Activated naive CD4-positive, alpha-beta T cell treated with anti-CD3 and anti-CD28 coated beads, Interleukin-2, amount 50 U/mL, for 24 hours (primary cell): Measurements from ENCODE around the gene GPRC5D.

Source experiments
- H3K27ac Mint-ChIP-seq: one replicate; pipeline ENCODE4 v1.8.0; 2021; ENCODE audit warnings: mild to moderate bottlenecking, mixed read lengths
- H3K27me3 Mint-ChIP-seq: one replicate; pipeline ENCODE4 v1.8.0; 2021; ENCODE audit warnings: mixed read lengths
- H3K36me3 Mint-ChIP-seq: one replicate; pipeline ENCODE4 v1.8.0; 2021; ENCODE audit warnings: mixed read lengths
- H3K4me1 Mint-ChIP-seq: one replicate; pipeline ENCODE4 v1.8.0; 2021; ENCODE audit warnings: mixed read lengths
- H3K4me3 Mint-ChIP-seq: one replicate; pipeline ENCODE4 v1.8.0; 2021; ENCODE audit warnings: mild to moderate bottlenecking, mixed read lengths
- H3K9me3 Mint-ChIP-seq: one replicate; pipeline ENCODE4 v1.8.0; 2021; ENCODE audit warnings: mixed read lengths

The GPRC5D gene

GRCh38 chr12:12909228-12909994 is 42.6 kb downstream of the GPRC5D start:
- no peak overlapping the region for H3K4me3 Mint-ChIP-seq
- peak overlapping the region; percentile 86 for H3K27ac Mint-ChIP-seq
- H3K36me3 Mint-ChIP-seq, result no peaks in the 10 kb centered on the region
- H3K4me1 Mint-ChIP-seq, result peaks cover 24% of the 10 kb centered on the region
- H3K9me3 Mint-ChIP-seq, result no peaks in the 10 kb centered on the region
- no peaks in the 10 kb centered on the region for H3K27me3 Mint-ChIP-seq

GRCh38 chr12:12908711-12909110 is 43.3 kb downstream of the GPRC5D start:
- H3K4me3 Mint-ChIP-seq, result no peak overlapping the region
- no peaks in the 10 kb centered on the region for H3K27me3 Mint-ChIP-seq
- no peak overlapping the region for H3K27ac Mint-ChIP-seq
- no peaks in the 10 kb centered on the region for H3K9me3 Mint-ChIP-seq
- no peaks in the 10 kb centered on the region for H3K36me3 Mint-ChIP-seq
- H3K4me1 Mint-ChIP-seq, result peaks cover 24% of the 10 kb centered on the region

- no peak overlapping the region for H3K27ac Mint-ChIP-seq
- H3K4me1 Mint-ChIP-seq, result peaks cover 24% of the 10 kb centered on the region
- no peaks in the 10 kb centered on the region for H3K9me3 Mint-ChIP-seq
- no peaks in the 10 kb centered on the region for H3K36me3 Mint-ChIP-seq
- no peaks in the 10 kb centered on the region for H3K27me3 Mint-ChIP-seq
- H3K4me3 Mint-ChIP-seq, result no peak overlapping the region
Observed at GRCh38 chr12:12908252-12908651, 43.7 kb downstream of the GPRC5D start.

DNA sequence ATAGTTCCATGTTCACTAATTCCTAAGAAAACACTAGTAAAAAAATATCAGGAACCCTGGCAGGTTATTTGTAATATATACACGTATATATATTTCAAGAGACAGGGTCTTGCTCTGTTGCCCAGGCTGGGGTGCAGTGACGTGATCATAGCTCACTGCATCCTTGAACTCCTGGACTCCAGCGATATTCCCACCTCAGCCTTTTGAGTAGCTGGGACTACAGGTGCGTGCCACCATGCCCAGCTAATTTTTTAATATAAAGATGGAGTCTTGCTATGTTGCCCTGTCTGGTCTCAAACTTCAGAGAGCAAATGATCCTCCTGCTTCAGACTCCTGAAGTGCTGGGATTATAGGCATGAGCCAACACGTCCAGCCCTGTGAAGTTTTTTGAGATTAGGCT is 44.4 kb downstream of the GPRC5D start:
- Mint-ChIP-seq H3K36me3 (no peaks in the 10 kb centered on the region), H3K4me1 (peaks cover 24% of the 10 kb centered on the region), H3K9me3 (no peaks in the 10 kb centered on the region), H3K27me3 (no peaks in the 10 kb centered on the region), H3K4me3 (no peak overlapping the region), H3K27ac (no peak overlapping the region)

GRCh38 chr12:12903642-12904609 is 48.0 kb downstream of the GPRC5D start:
- Mint-ChIP-seq H3K36me3 (no peaks in the 10 kb centered on the region), H3K27ac (no peak overlapping the region), H3K27me3 (no peaks in the 10 kb centered on the region), H3K9me3 (no peaks in the 10 kb centered on the region), H3K4me1 (peaks cover 17% of the 10 kb centered on the region), H3K4me3 (no peak overlapping the region)

GRCh38 chr12:12902036-12902435 is 49.9 kb downstream of the GPRC5D start:
- Mint-ChIP-seq H3K4me3 (no peak overlapping the region), H3K27ac (peak overlapping the region; percentile 15), H3K27me3 (no peaks in the 10 kb centered on the region), H3K4me1 (peaks cover 16% of the 10 kb centered on the region), H3K9me3 (no peaks in the 10 kb centered on the region), H3K36me3 (no peaks in the 10 kb centered on the region)

- Mint-ChIP-seq H3K4me3 (no peak overlapping the region), H3K36me3 (no peaks in the 10 kb centered on the region), H3K9me3 (no peaks in the 10 kb centered on the region), H3K27me3 (no peaks in the 10 kb centered on the region), H3K27ac (no peak overlapping the region), H3K4me1 (peaks cover 16% of the 10 kb centered on the region)
Observed at GRCh38 chr12:12901158-12901791, 50.7 kb downstream of the GPRC5D start.

- Mint-ChIP-seq H3K36me3 (no peaks in the 10 kb centered on the region), H3K9me3 (no peaks in the 10 kb centered on the region), H3K4me3 (no peak overlapping the region), H3K27me3 (no peaks in the 10 kb centered on the region), H3K27ac (no peak overlapping the region), H3K4me1 (peaks cover 16% of the 10 kb centered on the region)
Observed at GRCh38 chr12:12900786-12901157, 51.2 kb downstream of the GPRC5D start.

- Mint-ChIP-seq H3K9me3 (no peaks in the 10 kb centered on the region), H3K27ac (peak overlapping the region; percentile 20), H3K4me1 (peaks cover 16% of the 10 kb centered on the region), H3K27me3 (no peaks in the 10 kb centered on the region), H3K4me3 (no peak overlapping the region), H3K36me3 (no peaks in the 10 kb centered on the region)
Observed at GRCh38 chr12:12899530-12900380, 52.2 kb downstream of the GPRC5D start.

DNA sequence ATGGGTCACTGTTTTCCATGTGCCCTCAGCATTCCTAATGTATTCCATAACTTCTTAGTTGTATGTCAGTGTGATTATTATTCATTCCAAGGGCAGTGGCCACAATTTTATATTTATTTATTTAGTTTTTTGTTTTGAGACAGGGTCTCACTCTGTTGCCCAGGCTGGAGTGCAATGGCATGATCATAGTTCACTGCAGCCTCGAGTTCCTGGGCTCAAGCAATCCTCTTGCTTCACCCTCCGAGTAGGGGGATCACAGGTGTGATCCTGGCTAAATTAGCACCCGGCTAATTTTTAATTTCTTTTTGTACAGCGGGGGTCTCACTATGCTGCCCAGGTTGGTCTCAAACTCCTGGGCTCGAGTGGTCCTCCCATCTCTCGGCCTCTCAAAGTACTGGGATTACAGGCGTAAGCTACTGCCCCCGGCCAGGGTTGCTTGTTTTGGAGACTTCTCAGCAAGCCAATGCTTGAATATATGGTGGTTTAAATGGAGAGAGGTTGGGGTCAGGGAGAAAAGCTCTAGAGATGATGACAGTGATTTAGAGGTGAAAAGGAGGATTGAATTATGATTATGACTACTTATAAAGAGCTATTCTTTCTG is 53.0 kb downstream of the GPRC5D start:
- H3K27ac Mint-ChIP-seq, result peak overlapping the region; percentile 14
- no peaks in the 10 kb centered on the region for H3K36me3 Mint-ChIP-seq
- no peaks in the 10 kb centered on the region for H3K9me3 Mint-ChIP-seq

GRCh38 chr12:12898136-12898717 is 53.7 kb downstream of the GPRC5D start:
- Mint-ChIP-seq H3K27ac (no peak overlapping the region), H3K4me3 (no peak overlapping the region), H3K4me1 (peaks cover 16% of the 10 kb centered on the region), H3K36me3 (no peaks in the 10 kb centered on the region), H3K9me3 (no peaks in the 10 kb centered on the region), H3K27me3 (no peaks in the 10 kb centered on the region)

More for the DNA sequence above, 53.0 kb downstream of the GPRC5D start:
- Mint-ChIP-seq H3K27me3 (no peaks in the 10 kb centered on the region), H3K4me3 (no peak overlapping the region), H3K4me1 (peaks cover 16% of the 10 kb centered on the region)

DNA sequence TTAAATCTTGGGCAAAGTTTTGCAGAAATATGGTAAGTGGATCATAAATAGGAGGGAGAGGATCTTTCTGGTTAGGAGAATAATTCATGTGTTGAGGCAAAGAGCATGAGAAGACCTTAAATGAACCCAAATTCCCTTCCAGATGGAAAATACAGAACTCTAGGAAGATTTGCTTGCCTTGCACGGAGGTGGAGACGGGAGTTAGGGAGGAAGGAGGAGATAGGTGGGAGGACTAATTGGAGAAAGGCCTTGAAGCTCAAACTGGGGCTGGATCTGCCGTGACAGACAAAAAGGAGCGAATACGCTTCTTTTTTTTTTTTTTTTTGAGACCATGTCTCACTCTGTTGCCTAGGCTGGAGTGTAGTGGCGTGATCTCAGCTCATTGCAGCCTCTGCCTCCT is 54.7 kb downstream of the GPRC5D start:
- no peak overlapping the region for H3K4me3 Mint-ChIP-seq
- peaks cover 16% of the 10 kb centered on the region for H3K4me1 Mint-ChIP-seq
- H3K9me3 Mint-ChIP-seq, result no peaks in the 10 kb centered on the region
- no peak overlapping the region for H3K27ac Mint-ChIP-seq
- H3K36me3 Mint-ChIP-seq, result no peaks in the 10 kb centered on the region
- H3K27me3 Mint-ChIP-seq, result peaks cover 2% of the 10 kb centered on the region

GRCh38 chr12:12896260-12896659 is 55.7 kb downstream of the GPRC5D start:
- Mint-ChIP-seq H3K36me3 (no peaks in the 10 kb centered on the region), H3K4me3 (no peak overlapping the region), H3K27ac (no peak overlapping the region), H3K27me3 (peaks cover 4% of the 10 kb centered on the region), H3K4me1 (peaks cover 10% of the 10 kb centered on the region), H3K9me3 (no peaks in the 10 kb centered on the region)

- Mint-ChIP-seq H3K36me3 (no peaks in the 10 kb centered on the region), H3K4me3 (peak overlapping the region; percentile 26), H3K27ac (no peak overlapping the region), H3K27me3 (peaks cover 4% of the 10 kb centered on the region), H3K9me3 (no peaks in the 10 kb centered on the region), H3K4me1 (peaks cover 7% of the 10 kb centered on the region)
Observed at GRCh38 chr12:12893438-12893837, 58.5 kb downstream of the GPRC5D start.
